ENCODE data around the gene TRABD2B.

TRABD2B gene

GRCh38 chr1:47849005-47849521, 148.1 kb downstream of the TRABD2B start:
- no peaks in the 10 kb centered on the region for H3K9me3 ChIP-seq
- in situ Hi-C loops (cut with MboI; ENCODE audit: low sequenced_read_pairs) = no loop called here
- no peaks in the 10 kb centered on the region for H3K27me3 ChIP-seq (ENCODE audit: low read depth)
- DNase-seq (ENCODE audit: low spot score in 2 of 2) = no peak
- no peaks in the 10 kb centered on the region for H3K4me1 ChIP-seq
- no peak overlapping the region for H3K4me3 ChIP-seq
- no peaks in the 10 kb centered on the region for H3K36me3 ChIP-seq (replicated peaks)

DNA sequence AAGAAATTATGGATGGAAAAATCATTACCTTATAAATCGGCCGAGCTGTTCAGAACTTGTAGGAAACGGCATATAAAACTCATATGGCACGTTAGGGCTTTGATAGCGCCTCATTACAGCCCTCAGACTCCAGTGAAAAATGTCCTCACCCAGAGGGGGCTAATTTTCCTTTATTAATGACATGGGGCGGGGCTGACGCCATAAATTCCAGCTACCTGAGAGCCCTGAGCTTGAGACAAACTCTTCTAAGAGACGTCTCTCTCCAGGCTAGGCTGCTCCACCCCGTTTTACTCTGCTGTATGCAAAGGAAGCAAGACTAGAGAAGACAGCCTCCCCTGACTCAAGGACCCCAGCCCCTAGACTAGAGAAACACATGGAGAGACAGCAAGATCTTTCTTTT, 149.4 kb downstream of the TRABD2B start:
- DNase-seq (ENCODE audit: low spot score in 2 of 2) = no peak
- Histone ChIP-seq H3K4me3 (no peak overlapping the region), H3K27me3 (ENCODE audit: low read depth) (no peaks in the 10 kb centered on the region), H3K4me1 (no peaks in the 10 kb centered on the region), H3K9me3 (no peaks in the 10 kb centered on the region), H3K36me3 (replicated peaks) (no peaks in the 10 kb centered on the region)
- in situ Hi-C loops (cut with MboI; ENCODE audit: low sequenced_read_pairs) = no loop called here

GRCh38 chr1:47844558-47844955, 152.6 kb downstream of the TRABD2B start:
- Histone ChIP-seq H3K36me3 (replicated peaks) (no peaks in the 10 kb centered on the region), H3K9me3 (no peaks in the 10 kb centered on the region), H3K4me1 (no peaks in the 10 kb centered on the region), H3K27me3 (ENCODE audit: low read depth) (no peaks in the 10 kb centered on the region), H3K4me3 (no peak overlapping the region)
- in situ Hi-C loops (cut with MboI; ENCODE audit: low sequenced_read_pairs) = no loop called here
- DNase-seq (ENCODE audit: low spot score in 2 of 2) = no peak

GRCh38 chr1:47843781-47844557, 153.2 kb downstream of the TRABD2B start:
- in situ Hi-C loops (cut with MboI; ENCODE audit: low sequenced_read_pairs) = no loop called here
- no peaks in the 10 kb centered on the region for H3K27me3 ChIP-seq (ENCODE audit: low read depth)
- H3K9me3 ChIP-seq = no peaks in the 10 kb centered on the region
- no peaks in the 10 kb centered on the region for H3K36me3 ChIP-seq (replicated peaks)
- H3K4me3 ChIP-seq = no peak overlapping the region
- H3K4me1 ChIP-seq = no peaks in the 10 kb centered on the region
- no peak for DNase-seq (ENCODE audit: low spot score in 2 of 2)

DNA sequence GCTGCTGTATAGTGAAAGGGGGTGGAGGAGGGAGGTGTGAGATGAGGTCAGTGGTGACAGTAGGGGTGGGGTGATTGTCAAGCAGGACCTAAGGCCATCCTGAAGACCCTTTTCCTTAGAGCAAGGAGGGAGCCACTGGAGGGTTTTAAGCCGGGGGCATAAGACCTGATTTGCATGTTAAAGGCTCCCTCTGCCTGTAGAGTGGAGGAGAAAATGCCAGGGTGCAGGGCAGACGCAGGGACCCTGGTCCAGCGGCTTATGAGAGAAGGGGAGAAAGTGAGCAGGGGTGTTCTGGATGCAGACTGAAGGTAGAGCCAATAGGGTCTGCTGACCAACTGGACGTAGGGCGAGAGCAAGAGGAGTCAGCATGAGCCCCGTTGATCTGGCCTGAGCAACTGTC, 154.1 kb downstream of the TRABD2B start:
- in situ Hi-C loops (cut with MboI; ENCODE audit: low sequenced_read_pairs) = no loop called here
- no peak for DNase-seq (ENCODE audit: low spot score in 2 of 2)
- Histone ChIP-seq H3K36me3 (replicated peaks) (no peaks in the 10 kb centered on the region), H3K4me3 (no peak overlapping the region), H3K4me1 (no peaks in the 10 kb centered on the region), H3K27me3 (ENCODE audit: low read depth) (no peaks in the 10 kb centered on the region), H3K9me3 (no peaks in the 10 kb centered on the region)

DNA sequence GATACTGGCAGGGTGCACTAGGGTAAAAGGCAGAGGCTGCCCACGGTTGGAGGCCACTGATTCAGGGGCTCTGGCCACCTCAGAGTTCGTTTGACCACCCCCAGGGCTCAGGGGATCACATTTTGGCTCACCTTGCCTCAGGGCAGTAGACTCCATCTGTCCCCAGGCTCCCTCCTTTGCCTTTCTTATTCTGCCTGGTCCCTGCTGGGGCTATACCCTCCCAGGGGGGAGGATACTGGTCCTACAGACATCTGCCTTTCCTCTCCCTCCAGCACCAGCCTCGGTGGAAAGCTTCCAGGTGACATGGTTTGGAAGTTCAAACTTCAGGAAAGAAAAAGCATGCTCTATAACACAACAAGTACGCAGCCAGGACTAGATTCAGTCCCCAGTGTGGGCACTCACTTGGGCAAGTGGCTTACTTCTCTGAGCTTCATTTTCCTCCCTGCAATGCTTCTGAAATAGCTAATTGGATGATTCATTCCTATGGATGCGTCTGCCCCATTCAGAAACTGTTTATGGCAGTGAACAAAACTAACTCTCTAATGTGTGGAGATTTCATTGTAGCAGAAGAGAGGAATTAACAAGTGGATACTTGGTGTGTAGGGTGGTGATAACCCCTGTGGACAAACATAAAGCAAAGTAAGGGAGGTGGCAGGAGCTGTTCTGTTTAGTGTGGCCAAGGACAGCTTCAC, 154.8 kb downstream of the TRABD2B start:
- H3K9me3 ChIP-seq = no peaks in the 10 kb centered on the region
- no peak overlapping the region for H3K4me3 ChIP-seq
- no peaks in the 10 kb centered on the region for H3K4me1 ChIP-seq
- no peaks in the 10 kb centered on the region for H3K27me3 ChIP-seq (ENCODE audit: low read depth)
- in situ Hi-C loops (cut with MboI; ENCODE audit: low sequenced_read_pairs) = no loop called here
- DNase-seq (ENCODE audit: low spot score in 2 of 2) = no peak
- no peaks in the 10 kb centered on the region for H3K36me3 ChIP-seq (replicated peaks)

- DNase-seq (ENCODE audit: low spot score in 2 of 2) = no peak
- H3K4me1 ChIP-seq = no peaks in the 10 kb centered on the region
- no peak overlapping the region for H3K4me3 ChIP-seq
- H3K27me3 ChIP-seq (ENCODE audit: low read depth) = no peaks in the 10 kb centered on the region
- no peaks in the 10 kb centered on the region for H3K36me3 ChIP-seq (replicated peaks)
- H3K9me3 ChIP-seq = no peaks in the 10 kb centered on the region
- in situ Hi-C loops (cut with MboI; ENCODE audit: low sequenced_read_pairs) = no loop called here
Observed at GRCh38 chr1:47841356-47841755, 155.8 kb downstream of the TRABD2B start.

- in situ Hi-C loops (cut with MboI; ENCODE audit: low sequenced_read_pairs) = no loop called here
- Histone ChIP-seq H3K4me3 (no peak overlapping the region), H3K36me3 (replicated peaks) (no peaks in the 10 kb centered on the region), H3K9me3 (no peaks in the 10 kb centered on the region), H3K4me1 (no peaks in the 10 kb centered on the region), H3K27me3 (ENCODE audit: low read depth) (no peaks in the 10 kb centered on the region)
- no peak for DNase-seq (ENCODE audit: low spot score in 2 of 2)
Observed at GRCh38 chr1:47840393-47841190, 156.6 kb downstream of the TRABD2B start.

DNA sequence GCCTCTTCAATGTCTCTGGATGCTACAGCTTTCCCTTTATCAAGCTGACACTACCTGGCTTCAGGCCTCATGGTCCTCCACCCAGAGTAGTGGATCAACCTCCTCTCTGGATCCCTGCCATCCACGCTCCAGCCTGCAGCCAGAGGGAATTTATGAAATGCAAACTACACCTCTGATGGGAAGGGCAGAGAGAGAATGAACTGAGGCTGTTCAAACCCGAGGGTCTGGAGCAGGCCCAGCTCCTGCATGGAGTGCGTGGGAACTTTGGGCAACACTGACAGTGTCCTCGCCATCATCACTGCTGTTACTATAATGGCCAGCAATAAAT, 157.8 kb downstream of the TRABD2B start:
- in situ Hi-C loops (cut with MboI; ENCODE audit: low sequenced_read_pairs) = no loop called here
- H3K4me3 ChIP-seq = no peak overlapping the region
- H3K4me1 ChIP-seq = no peaks in the 10 kb centered on the region
- no peaks in the 10 kb centered on the region for H3K27me3 ChIP-seq (ENCODE audit: low read depth)
- no peak for DNase-seq (ENCODE audit: low spot score in 2 of 2)
- H3K9me3 ChIP-seq = no peaks in the 10 kb centered on the region
- H3K36me3 ChIP-seq (replicated peaks) = no peaks in the 10 kb centered on the region

GRCh38 chr1:47838562-47839432, 158.4 kb downstream of the TRABD2B start:
- H3K9me3 ChIP-seq = no peaks in the 10 kb centered on the region
- H3K4me3 ChIP-seq = no peak overlapping the region
- no peaks in the 10 kb centered on the region for H3K36me3 ChIP-seq (replicated peaks)
- H3K27me3 ChIP-seq (ENCODE audit: low read depth) = no peaks in the 10 kb centered on the region
- in situ Hi-C loops (cut with MboI; ENCODE audit: low sequenced_read_pairs) = no loop called here
- DNase-seq (ENCODE audit: low spot score in 2 of 2) = no peak
- H3K4me1 ChIP-seq = no peaks in the 10 kb centered on the region

- Histone ChIP-seq H3K36me3 (replicated peaks) (no peaks in the 10 kb centered on the region), H3K4me1 (no peaks in the 10 kb centered on the region), H3K27me3 (ENCODE audit: low read depth) (no peaks in the 10 kb centered on the region), H3K9me3 (no peaks in the 10 kb centered on the region), H3K4me3 (no peak overlapping the region)
- in situ Hi-C loops (cut with MboI; ENCODE audit: low sequenced_read_pairs) = no loop called here
- no peak for DNase-seq (ENCODE audit: low spot score in 2 of 2)
Observed at GRCh38 chr1:47837866-47838561, 159.2 kb downstream of the TRABD2B start.

- no peaks in the 10 kb centered on the region for H3K27me3 ChIP-seq (ENCODE audit: low read depth)
- H3K4me3 ChIP-seq = no peak overlapping the region
- H3K36me3 ChIP-seq (replicated peaks) = no peaks in the 10 kb centered on the region
- H3K4me1 ChIP-seq = no peaks in the 10 kb centered on the region
- H3K9me3 ChIP-seq = no peaks in the 10 kb centered on the region
- in situ Hi-C loops (cut with MboI; ENCODE audit: low sequenced_read_pairs) = no loop called here
- DNase-seq (ENCODE audit: low spot score in 2 of 2) = no peak
Observed at GRCh38 chr1:47837056-47837830, 159.9 kb downstream of the TRABD2B start.

All from HAP-1 (cell line).